HG03066 (cell line): ENCODE measurements around the gene PLCB1.

Experiments
- ATAC-seq: cut with Tn5 transposase; IDR thresholded peaks from one replicate; pipeline ENCODE4 v1.9.1; 2021; ENCODE audit warnings: low read depth; ENCODE audit not compliant: unreplicated experiment

The PLCB1 gene

GRCh38 chr20:8390037-8390433 is 258.0 kb downstream of the PLCB1 start:
- ATAC-seq = no peak

- ATAC-seq = no peak
These were observed 258.4 kb downstream of the PLCB1 start for GRCh38 chr20:8390500-8390899.

GRCh38 chr20:8393381-8393780 is 261.3 kb downstream of the PLCB1 start:
- ATAC-seq = no peak

GRCh38 chr20:8394308-8394945 is 262.4 kb downstream of the PLCB1 start:
- peak; percentile 76 for ATAC-seq

- ATAC-seq = no peak
These were observed 263.9 kb downstream of the PLCB1 start for GRCh38 chr20:8395956-8396355.

- no peak for ATAC-seq
These were observed 266.4 kb downstream of the PLCB1 start for GRCh38 chr20:8398263-8399051.

GRCh38 chr20:8399947-8400346 is 267.9 kb downstream of the PLCB1 start:
- ATAC-seq = peak; percentile 98

- ATAC-seq = no peak
These were observed 268.4 kb downstream of the PLCB1 start for GRCh38 chr20:8400486-8400885.

GRCh38 chr20:8401556-8401955 is 269.5 kb downstream of the PLCB1 start:
- no peak for ATAC-seq

GRCh38 chr20:8402798-8403197 is 270.7 kb downstream of the PLCB1 start:
- ATAC-seq = no peak

GRCh38 chr20:8404912-8405635 is 273.0 kb downstream of the PLCB1 start:
- ATAC-seq = no peak

GRCh38 chr20:8406391-8406790 is 274.3 kb downstream of the PLCB1 start:
- no peak for ATAC-seq

- ATAC-seq = no peak
These were observed 276.7 kb downstream of the PLCB1 start for GRCh38 chr20:8408587-8409307.

- no peak for ATAC-seq
These were observed 281.6 kb downstream of the PLCB1 start for GRCh38 chr20:8413691-8414090.

- ATAC-seq = no peak
These were observed 282.7 kb downstream of the PLCB1 start for GRCh38 chr20:8414586-8415274.

- no peak for ATAC-seq
These were observed 289.9 kb downstream of the PLCB1 start for GRCh38 chr20:8421981-8422380.

GRCh38 chr20:8423482-8423881 is 291.4 kb downstream of the PLCB1 start:
- ATAC-seq = no peak

GRCh38 chr20:8424010-8424409 is 291.9 kb downstream of the PLCB1 start:
- no peak for ATAC-seq

GRCh38 chr20:8425016-8425415 is 292.9 kb downstream of the PLCB1 start:
- ATAC-seq = no peak

GRCh38 chr20:8425802-8426201 is 293.7 kb downstream of the PLCB1 start:
- ATAC-seq = no peak
